GM18520 (cell line): ENCODE results near the gene QTRT2.

Experiments
- ATAC-seq: cut with Tn5 transposase; IDR thresholded peaks from one replicate; pipeline ENCODE4 v1.9.1; 2021; ENCODE audit not compliant: unreplicated experiment

QTRT2 gene

GRCh38 chr3:114076711-114077110 lies 20.2 kb downstream of the QTRT2 start:
- no peak for ATAC-seq

DNA sequence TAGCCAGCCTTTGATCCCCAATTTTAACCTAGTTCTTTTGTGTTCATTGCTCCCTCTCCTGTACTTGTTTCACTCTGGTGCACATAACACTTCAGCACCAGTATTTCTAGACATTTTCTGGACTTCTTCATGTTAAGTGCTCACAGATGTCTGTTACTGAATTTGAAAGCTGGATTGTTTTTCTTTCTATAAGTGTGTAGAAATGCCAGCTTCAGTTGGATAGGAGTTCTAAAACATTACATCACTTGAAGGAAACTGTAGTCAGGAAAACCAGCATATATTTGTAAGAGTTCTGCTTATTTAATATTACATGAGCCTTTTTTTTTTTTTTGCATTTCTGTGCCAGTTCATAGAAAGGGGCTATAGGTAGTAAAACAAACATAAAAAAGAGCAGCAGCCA lies 21.6 kb downstream of the QTRT2 start:
- no peak for ATAC-seq

GRCh38 chr3:114079761-114080160 lies 23.2 kb downstream of the QTRT2 start:
- no peak for ATAC-seq

DNA sequence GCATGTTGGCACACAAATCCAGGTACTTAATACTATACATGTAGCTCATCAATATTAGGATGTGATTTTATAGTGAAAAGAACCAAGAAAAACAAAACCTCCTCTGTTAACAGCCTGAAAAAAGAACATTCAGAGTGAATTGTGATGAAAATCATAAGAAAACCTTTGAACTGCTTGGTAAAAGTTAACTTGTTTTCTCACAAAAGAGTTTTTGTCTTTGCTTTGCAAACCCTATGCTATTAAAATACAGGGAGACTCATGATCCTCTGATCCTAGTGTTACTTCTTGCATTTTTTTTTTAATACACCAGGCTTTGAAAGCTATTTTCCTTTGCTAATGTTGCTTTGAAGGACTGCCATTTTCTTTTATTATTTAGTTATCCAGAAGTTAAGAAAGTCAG lies 23.7 kb downstream of the QTRT2 start:
- no peak for ATAC-seq

DNA sequence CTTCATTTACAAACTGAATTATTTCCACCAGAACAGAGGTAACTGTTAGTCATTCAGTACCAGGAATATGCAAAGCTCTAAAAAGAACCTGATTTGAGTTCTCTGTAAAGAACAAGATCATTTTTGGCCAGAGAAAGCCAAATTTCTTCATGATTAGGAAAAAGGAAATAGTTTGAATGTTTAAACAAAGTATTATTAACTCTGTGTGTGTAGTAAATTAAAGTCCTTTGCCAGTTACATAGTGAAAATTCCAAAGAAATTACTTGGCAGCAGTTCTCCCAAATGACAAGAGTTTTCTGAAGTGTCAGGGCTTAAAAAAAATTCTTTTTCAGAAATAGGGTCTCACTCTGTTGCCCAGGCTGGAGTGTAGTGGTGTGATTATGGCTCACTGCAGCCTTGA lies 24.5 kb downstream of the QTRT2 start:
- ATAC-seq: no peak

DNA sequence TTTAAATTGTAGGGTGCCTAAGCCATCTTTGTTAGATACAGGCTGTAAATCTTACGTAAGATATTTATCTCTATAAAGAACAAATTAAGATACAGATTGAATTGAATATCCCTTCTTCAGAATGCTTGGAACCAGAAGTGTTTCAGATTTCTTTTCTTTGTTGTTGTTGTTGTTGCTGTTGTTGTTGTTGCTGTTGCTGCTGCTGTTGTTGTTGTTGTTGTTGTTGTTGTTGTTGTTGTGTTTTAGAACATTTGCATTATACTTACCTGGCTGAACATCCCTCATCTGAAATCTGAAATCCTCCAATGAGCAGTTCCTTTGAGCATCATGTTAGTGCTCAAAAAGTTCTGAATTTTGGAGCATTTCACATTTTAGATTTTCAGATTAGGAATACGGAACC lies 26.6 kb downstream of the QTRT2 start:
- no peak for ATAC-seq

DNA sequence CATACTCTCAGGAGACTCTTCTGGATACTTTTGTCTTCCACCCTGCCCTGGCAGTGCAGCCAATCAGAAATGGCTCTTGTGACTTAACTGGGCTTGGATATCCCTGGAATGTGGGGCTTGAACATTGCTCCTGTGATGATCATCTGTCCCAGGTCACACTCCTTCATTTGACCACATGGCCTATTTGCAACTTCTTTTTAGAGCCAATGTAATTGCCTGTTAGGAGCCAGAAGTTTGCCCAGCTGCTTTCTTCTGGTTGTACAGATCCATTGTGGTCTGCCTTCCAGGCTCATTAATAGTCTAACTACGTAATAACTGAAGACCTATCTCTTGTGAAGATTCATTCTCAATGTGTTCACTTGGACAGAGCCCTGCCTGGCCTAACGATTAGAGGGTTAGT lies 29.8 kb downstream of the QTRT2 start:
- no peak for ATAC-seq

GRCh38 chr3:114089675-114090074 lies 33.1 kb downstream of the QTRT2 start:
- no peak for ATAC-seq

DNA sequence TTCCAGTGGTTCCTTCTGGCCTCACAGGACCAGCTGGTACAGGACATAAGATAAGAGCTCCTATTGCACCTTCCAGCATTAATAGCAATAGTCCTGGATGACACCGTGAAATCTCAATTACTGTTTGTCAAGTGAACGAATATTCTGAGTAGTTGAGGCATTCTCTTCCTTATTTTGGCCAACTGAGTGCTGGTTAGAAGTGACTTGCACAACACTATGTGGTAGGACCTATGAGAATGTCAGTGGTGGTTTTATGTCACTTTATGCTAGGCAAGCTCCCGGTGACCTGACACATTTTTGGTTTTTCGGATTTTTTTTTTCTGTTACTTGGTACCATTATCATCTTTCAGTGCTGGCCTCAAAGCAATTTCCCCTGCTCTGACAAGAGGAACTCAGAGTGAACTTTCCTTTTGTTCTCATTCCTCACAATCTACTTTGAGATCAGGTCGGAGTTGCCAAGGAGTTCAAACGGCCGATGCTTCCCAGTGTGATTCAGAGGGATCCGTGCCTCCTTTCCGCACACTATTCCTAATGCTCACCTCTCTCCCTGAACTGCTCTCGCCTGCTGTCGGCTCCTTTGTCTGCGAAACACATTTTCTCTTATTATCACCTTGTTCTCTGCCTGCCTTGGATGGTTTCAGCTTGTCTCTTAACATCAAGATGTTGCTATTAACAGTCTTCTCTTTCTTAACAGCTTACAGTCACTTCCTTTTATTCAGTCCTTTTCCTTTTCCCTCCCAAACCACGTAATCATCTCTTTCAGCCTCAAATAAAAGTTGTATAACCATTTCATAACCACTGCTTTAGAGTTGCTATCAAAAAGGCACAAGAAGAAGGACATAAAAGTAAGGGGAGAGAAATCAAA lies 35.8 kb downstream of the QTRT2 start:
- ATAC-seq: no peak

GRCh38 chr3:114093016-114093380 lies 36.5 kb downstream of the QTRT2 start:
- no peak for ATAC-seq

GRCh38 chr3:114093596-114093995 lies 37.1 kb downstream of the QTRT2 start:
- ATAC-seq: no peak

GRCh38 chr3:114095796-114096195 lies 39.3 kb downstream of the QTRT2 start:
- ATAC-seq: no peak

DNA sequence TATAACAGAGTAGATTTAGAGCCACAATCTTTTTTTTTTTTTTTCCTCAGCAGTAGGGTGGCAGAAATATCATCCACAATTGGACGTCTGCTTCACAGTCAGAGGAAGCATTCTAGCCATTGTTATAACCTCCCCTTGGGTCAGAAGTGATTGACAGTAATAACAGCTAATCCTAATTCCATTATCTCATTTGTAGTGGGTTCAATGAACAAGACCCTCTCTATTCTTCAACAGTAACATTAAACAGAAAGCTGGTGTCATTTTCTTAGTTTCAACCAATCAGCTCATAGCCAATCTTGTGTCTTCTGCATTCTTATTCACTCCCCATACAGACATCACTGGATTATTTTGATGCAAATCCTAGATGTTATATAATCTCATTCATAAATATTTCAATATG lies 44.6 kb downstream of the QTRT2 start:
- no peak for ATAC-seq

- no peak for ATAC-seq
These were observed 46.6 kb downstream of the QTRT2 start for GRCh38 chr3:114103181-114103580.

DNA sequence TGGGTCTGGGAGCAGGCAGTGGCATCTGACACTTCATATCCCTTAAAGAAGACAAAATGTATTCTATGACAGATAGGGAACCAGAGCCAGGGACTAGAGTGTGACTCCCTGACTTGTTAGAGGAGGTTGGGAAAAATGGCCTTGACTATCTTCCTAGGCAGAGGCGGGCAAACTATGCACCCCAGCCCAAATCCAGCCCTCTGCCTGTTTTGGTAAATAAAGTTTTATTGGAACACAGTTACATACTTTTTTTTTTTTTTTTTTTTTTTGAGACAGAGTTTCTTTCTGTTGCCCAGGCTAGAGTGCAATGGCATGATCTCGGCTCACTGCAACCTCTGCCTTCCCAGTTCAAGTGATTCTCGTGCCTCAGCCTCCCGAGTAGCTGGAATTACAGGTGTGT lies 47.3 kb downstream of the QTRT2 start:
- no peak for ATAC-seq

GRCh38 chr3:114104414-114104813 lies 47.9 kb downstream of the QTRT2 start:
- ATAC-seq: no peak

DNA sequence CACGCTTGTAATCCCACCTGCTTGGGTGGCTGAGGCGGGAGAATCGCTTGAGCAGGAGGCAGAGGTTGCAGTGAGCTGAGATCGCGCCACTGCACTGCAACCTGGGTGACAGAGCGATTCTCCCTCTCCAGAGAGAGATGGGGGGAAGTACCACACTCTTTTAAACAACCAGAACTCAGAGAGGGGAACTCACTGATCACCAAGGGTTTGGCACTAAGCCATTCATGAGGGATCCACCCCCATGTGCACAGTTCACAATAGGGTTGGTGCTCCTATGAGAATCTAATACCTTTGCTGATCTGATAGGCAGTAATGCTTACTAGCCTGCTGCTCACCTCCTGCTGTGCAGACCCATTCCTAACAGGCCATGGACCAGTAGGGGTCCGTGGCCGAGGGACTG lies 51.6 kb downstream of the QTRT2 start:
- ATAC-seq: no peak

DNA sequence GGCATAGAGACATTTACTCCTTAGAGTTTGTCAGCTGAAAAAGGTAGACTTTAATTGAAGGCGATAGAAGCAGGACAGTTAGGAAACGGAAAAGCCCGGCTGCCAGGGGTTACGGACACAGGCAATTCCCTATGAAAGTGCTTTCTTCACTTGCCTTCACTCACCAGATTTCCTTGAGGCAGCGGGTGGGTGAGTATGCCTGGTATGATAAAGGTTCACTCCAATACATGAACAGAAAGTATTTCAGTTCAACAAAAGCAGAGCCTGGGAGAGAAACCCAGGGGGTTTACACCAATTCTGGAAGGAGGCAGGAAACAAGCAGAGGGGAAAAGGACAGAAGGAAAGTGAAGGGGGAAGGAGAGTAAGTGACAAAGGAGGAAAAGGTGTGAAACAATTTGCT lies 53.9 kb downstream of the QTRT2 start:
- no peak for ATAC-seq

DNA sequence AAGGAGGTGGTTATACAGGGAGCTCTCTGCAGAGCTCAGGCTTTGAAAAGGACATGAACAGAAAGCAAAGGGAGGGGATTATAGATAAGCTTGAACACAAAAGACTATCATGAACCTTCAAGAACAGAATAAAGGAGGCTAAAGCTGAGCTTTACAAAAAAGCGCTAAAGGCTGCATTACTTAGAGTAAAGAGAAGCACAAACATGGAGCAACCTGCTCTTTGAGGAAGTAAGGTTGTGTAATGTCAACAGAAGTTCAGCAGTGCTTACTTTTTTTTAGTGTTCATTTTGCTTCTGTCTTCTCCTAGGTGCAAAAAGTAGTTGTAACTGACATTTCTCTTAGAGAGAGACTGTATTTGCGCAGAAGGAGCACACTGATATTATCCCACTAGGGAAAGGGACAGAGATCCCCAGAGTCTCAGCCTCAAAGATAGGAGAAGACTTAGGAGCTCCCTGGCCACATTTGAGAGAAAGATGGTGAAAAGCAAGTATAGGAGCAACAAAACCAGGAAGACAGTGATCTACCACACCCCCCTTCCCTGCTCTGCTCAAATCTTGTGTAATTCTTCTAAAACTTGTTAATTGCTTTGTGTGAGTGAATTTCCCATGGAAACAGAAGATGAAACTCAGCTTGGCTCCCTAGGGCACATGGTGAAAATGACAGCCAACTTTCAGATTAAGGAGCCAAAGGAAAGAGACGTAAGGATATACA lies 54.7 kb downstream of the QTRT2 start:
- ATAC-seq: no peak

DNA sequence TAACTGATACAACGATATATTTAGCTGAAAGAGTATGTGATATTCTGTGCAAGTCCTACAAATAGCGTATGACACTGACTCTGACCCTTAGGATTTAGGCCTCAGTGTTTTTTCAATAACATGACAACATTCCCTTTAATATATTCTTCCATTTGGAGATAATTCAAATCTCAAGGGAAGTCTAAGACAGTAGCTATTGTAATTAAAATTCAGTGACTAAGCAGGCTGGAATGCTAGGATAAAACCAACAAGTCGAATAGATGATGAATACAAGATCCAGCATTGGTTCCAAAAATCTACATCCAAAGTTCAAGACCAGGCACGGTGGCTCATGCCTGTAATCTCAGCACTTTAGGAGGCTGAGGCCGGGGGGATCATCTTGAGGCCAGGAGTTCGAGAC lies 56.2 kb downstream of the QTRT2 start:
- ATAC-seq: no peak

DNA sequence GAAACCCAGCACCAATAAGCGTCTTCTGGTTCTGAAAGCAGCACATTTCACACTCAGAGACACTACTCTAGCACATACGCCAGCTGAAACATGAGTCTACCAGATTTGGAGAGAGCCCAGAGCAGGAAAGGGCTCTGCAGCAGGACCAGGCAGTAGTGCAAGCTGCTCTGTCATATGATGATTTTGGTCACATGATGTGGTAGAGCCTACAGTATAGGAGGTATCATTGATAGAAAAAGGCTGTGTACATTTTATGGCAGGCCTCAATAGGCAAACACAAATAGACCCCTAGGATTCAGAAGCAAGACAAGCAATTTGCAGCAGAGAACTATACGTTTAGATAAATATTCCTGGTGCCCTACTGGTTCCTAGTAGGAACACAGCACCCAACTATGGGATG lies 58.2 kb downstream of the QTRT2 start:
- ATAC-seq: no peak

GRCh38 chr3:114115143-114115542 lies 58.6 kb downstream of the QTRT2 start:
- no peak for ATAC-seq

DNA sequence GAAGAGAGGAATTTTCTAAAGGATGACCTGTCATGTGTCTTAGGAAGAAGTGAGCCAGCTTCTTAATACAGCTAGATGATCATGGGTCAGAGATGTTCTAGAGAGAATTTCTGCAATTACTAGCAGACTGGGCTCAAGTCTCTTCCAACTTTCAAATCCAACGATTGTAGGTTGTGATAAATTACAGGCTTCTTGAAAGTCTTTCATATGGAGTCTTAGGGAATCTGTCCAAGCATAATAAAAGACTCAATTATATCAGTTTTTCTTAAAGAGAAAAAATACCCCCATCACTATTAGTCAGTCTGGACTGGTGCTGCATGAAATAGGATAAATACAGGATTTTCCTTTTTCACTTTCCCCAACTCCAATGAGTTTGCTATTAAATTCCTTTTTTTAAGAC lies 63.2 kb downstream of the QTRT2 start:
- no peak for ATAC-seq
